Measurements from ENCODE around the gene C1QTNF3.

DNA sequence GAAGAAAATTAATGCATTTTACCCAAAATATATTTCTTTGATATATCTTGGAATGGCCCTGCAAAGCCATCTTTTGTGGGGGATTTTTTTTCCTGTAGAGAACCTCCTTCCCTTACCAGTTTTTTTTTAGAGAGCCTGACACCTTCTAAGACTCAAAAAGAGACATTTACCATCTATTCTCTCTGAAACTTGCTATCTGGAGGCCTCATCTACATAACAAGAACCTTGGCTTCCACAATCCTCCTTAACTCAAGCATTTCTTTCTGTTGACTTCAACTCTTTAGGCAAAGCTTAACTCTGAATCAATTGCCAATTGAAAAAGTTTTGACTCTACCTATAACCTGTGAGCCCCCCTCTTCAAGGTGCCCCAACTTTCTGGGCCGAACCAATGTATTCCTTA is 64.7 kb downstream of the C1QTNF3 start:
- TF ChIP-seq, protein P1, sequence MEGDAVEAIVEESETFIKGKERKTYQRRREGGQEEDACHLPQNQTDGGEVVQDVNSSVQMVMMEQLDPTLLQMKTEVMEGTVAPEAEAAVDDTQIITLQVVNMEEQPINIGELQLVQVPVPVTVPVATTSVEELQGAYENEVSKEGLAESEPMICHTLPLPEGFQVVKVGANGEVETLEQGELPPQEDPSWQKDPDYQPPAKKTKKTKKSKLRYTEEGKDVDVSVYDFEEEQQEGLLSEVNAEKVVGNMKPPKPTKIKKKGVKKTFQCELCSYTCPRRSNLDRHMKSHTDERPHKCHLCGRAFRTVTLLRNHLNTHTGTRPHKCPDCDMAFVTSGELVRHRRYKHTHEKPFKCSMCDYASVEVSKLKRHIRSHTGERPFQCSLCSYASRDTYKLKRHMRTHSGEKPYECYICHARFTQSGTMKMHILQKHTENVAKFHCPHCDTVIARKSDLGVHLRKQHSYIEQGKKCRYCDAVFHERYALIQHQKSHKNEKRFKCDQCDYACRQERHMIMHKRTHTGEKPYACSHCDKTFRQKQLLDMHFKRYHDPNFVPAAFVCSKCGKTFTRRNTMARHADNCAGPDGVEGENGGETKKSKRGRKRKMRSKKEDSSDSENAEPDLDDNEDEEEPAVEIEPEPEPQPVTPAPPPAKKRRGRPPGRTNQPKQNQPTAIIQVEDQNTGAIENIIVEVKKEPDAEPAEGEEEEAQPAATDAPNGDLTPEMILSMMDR (IDR thresholded peaks at IDR 0.05; ENCODE audit: insufficient read depth, low read length, poor library complexity, severe bottlenecking) = no peak
- TF ChIP-seq EZH2phosphoT487 (conservative IDR thresholded peaks at IDR 0.05; ENCODE audit: low read length) = no peak
